ENCODE results near the gene SLAIN2.
"Not testable (repeated sequence)": the region's sequence is repeated elsewhere in the genome, so short reads cannot be mapped to it uniquely, and the experiment has no call there.

The SLAIN2 gene

GRCh38 chr4:48431401-48431800, 90.1 kb downstream of the SLAIN2 start:
- no peak for TF ChIP-seq CTCF (IDR thresholded peaks at IDR 0.05)
- TF ChIP-seq ZFX (IDR thresholded peaks at IDR 0.05; ENCODE audit: borderline replicate concordance) = no peak
- peak overlapping the region; percentile 47 for H3K27ac ChIP-seq

- H3K27ac ChIP-seq = peak overlapping the region; percentile 47
- TF ChIP-seq ZFX (IDR thresholded peaks at IDR 0.05; ENCODE audit: borderline replicate concordance) = no peak
- TF ChIP-seq CTCF (IDR thresholded peaks at IDR 0.05) = no peak
Observed at GRCh38 chr4:48432017-48432416, 90.7 kb downstream of the SLAIN2 start.

- peak overlapping the region; percentile 11 for H3K27ac ChIP-seq
- no peak for TF ChIP-seq ZFX (IDR thresholded peaks at IDR 0.05; ENCODE audit: borderline replicate concordance)
- no peak for TF ChIP-seq CTCF (IDR thresholded peaks at IDR 0.05)
Observed at GRCh38 chr4:48436318-48436717, 95.0 kb downstream of the SLAIN2 start.

- TF ChIP-seq CTCF (IDR thresholded peaks at IDR 0.05) (no peak), ZFX (IDR thresholded peaks at IDR 0.05; ENCODE audit: borderline replicate concordance) (no peak)
- no peak overlapping the region for H3K27ac ChIP-seq
Observed at GRCh38 chr4:48439988-48440387, 98.7 kb downstream of the SLAIN2 start.

- H3K27ac ChIP-seq = not testable (repeated sequence)
Observed at GRCh38 chr4:48440914-48441313, 99.6 kb downstream of the SLAIN2 start.

- no peak overlapping the region for H3K27ac ChIP-seq
- TF ChIP-seq CTCF (IDR thresholded peaks at IDR 0.05) = peak; percentile 78
- TF ChIP-seq ZFX (IDR thresholded peaks at IDR 0.05; ENCODE audit: borderline replicate concordance) = no peak
Observed at GRCh38 chr4:48445704-48446103, 104.4 kb downstream of the SLAIN2 start.

GRCh38 chr4:48446642-48447041, 105.3 kb downstream of the SLAIN2 start:
- TF ChIP-seq ZFX (IDR thresholded peaks at IDR 0.05; ENCODE audit: borderline replicate concordance) (no peak), CTCF (IDR thresholded peaks at IDR 0.05) (no peak)
- H3K27ac ChIP-seq = no peak overlapping the region

- no peak for TF ChIP-seq ZFX (IDR thresholded peaks at IDR 0.05; ENCODE audit: borderline replicate concordance)
- TF ChIP-seq CTCF (IDR thresholded peaks at IDR 0.05) = no peak
- no peak overlapping the region for H3K27ac ChIP-seq
Observed at GRCh38 chr4:48449151-48449550, 107.8 kb downstream of the SLAIN2 start.

Measured in 22Rv1 (cell line).